ENCODE measurements around the gene ATP1A3. TPM values are rescaled to one million over a fixed set of nuclear protein-coding genes. Genes with fewer than 3 reads are reported as not detected.

Gene ATP1A3
- total and polyA plus RNA-seq, 2 of the 13 experiments (the other 11 are each of a cell fraction or from before 2014, with no cell fraction given) = 0.01 to 0.04 TPM

GRCh38 chr19:41968751-41969595, 25.1 kb downstream of the ATP1A3 start:
- no peaks in the 10 kb centered on the region for H3K36me3 ChIP-seq (replicated peaks in 1 of 2; ENCODE audit: control insufficient read depth in 1 of 2, insufficient read depth in 2 of 2, low read length in 2 of 2)
- BruUV-seq (replicated peaks) = no TSS peak
- WGBS (ENCODE audit: low lambda C conversion rate) = 17% methylated on average over 23 of the region's 28 CpGs

DNA sequence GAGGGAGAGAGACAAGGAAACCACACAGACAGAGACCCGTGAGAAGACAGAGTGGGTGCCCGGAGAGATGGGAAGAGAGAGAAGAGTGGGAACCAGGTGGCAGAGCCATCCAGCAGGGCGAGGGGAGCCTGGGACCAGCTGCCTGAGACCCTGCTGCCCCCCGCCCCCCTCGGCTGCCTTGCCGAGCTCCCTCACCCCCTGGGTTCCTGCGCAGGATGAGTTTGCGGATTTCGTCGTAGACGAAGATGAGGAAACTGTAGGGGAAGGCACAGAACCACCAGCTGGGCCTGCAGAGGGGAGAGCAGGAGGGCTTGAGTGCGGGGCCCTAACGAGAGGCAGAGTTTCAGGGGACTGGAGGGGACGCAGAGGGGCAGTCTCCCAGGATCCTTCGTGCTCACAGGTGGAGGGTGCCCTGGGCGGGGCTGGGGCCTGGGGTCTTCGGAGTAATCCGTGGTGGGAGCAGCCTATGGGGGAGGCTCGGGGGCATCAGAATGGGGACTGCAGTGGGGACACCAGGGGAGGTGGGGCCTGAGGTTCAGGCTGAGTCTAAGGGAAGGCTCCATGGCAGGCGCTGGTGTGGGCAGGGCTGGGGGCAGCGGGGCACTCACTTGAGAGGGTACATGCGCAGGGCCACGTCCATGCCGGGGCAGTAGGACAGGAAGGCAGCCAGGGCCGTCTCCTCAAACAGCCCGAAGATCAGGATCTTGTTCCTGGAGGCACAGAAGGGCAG, 26.8 kb downstream of the ATP1A3 start:
- no peak overlapping the region for H3K4me3 ChIP-seq (replicated peaks in 1 of 3; ENCODE audit: insufficient read depth in 1 of 3, low read depth in 2 of 3, low read length in 3 of 3)
- H3K9ac ChIP-seq (ENCODE audit: insufficient read depth, low read depth, low read length) = no peak overlapping the region
- in situ Hi-C loops (cut with HindIII; ENCODE audit: extremely low pct_ligation_motif_present, low pct_unique_long_range_greater_than_20kb) = no loop called here
- DNase-seq (ENCODE audit: low spot score) = no peak
- H3K9me3 ChIP-seq (ENCODE audit: low read length) = no peaks in the 10 kb centered on the region
- 23% methylated on average over 25 of the region's 26 CpGs for WGBS (ENCODE audit: low lambda C conversion rate)
- H3K4me1 ChIP-seq (ENCODE audit: insufficient read depth, low read length) = no peaks in the 10 kb centered on the region
- POLR2A ChIA-PET = no interaction called here
- H3K27ac ChIP-seq (ENCODE audit: extremely low read length, insufficient read depth, low read length) = no peak overlapping the region
- BruUV-seq (replicated peaks) = no TSS peak
- ATAC-seq = no peak; the same call in 2 of the 3 replicates
- CTCF ChIA-PET (ENCODE audit: low intra/inter-chr PET ratio, low total read pairs) = no interaction called here
- peaks cover 12 to 51% of the 10 kb centered on the region in 2 experiments; a peak in 4 of 5 replicates for H3K27me3 ChIP-seq (ENCODE audit: control insufficient read depth in 1 of 2, insufficient read depth in 2 of 2, low read length in 2 of 2)
- intact Hi-C loops (cut with micrococcal nuclease; ENCODE audit: unreplicated experiment) = no loop called here
- H4K20me1 ChIP-seq (ENCODE audit: insufficient read depth, low read length) = no peaks in the 10 kb centered on the region
- no peak overlapping the region for H2AFZ ChIP-seq (ENCODE audit: low read length)
- no peaks in the 10 kb centered on the region for H3K36me3 ChIP-seq (replicated peaks in 1 of 2; ENCODE audit: control insufficient read depth in 1 of 2, insufficient read depth in 2 of 2, low read length in 2 of 2)
- no peak for FAIRE-seq
- H3K79me2 ChIP-seq (ENCODE audit: insufficient read depth, low read length) = no peaks in the 10 kb centered on the region
- no peak overlapping the region for H3K4me2 ChIP-seq (ENCODE audit: low read depth, low read length)
- no peak for TF ChIP-seq ZNF652 (CRISPR knock-in tag; IDR thresholded peaks at IDR 0.05; ENCODE audit: borderline replicate concordance, low read depth)
- TF ChIP-seq KDM2A (CRISPR knock-in tag; IDR thresholded peaks at IDR 0.05; ENCODE audit: borderline replicate concordance, low read depth) = no peak
- no peak for TF ChIP-seq ZNF136 (CRISPR knock-in tag; IDR thresholded peaks at IDR 0.05; ENCODE audit: low read depth)
- no peak for TF ChIP-seq CC2D1A (CRISPR knock-in tag; IDR thresholded peaks at IDR 0.05)
- no peak for TF ChIP-seq ZGPAT (CRISPR knock-in tag; IDR thresholded peaks at IDR 0.05)
- TF ChIP-seq ZMYM2 (CRISPR knock-in tag; IDR thresholded peaks at IDR 0.05) = no peak
- TF ChIP-seq IKZF1 (IDR thresholded peaks at IDR 0.05) = no peak
- TF ChIP-seq, protein P1, sequence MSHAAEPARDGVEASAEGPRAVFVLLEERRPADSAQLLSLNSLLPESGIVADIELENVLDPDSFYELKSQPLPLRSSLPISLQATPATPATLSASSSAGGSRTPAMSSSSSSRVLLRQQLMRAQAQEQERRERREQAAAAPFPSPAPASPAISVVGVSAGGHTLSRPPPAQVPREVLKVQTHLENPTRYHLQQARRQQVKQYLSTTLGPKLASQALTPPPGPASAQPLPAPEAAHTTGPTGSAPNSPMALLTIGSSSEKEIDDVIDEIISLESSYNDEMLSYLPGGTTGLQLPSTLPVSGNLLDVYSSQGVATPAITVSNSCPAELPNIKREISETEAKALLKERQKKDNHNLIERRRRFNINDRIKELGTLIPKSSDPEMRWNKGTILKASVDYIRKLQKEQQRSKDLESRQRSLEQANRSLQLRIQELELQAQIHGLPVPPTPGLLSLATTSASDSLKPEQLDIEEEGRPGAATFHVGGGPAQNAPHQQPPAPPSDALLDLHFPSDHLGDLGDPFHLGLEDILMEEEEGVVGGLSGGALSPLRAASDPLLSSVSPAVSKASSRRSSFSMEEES (CRISPR knock-in tag; IDR thresholded peaks at IDR 0.05) = no peak

More at GRCh38 chr19:41968751-41969595, 25.1 kb downstream of the ATP1A3 start:
- ATAC-seq (no peak), DNase-seq (ENCODE audit: low spot score) (no peak), FAIRE-seq (no peak)
- no peak overlapping the region for H3K9ac ChIP-seq (ENCODE audit: insufficient read depth, low read depth, low read length)
- no peak overlapping the region for H3K4me2 ChIP-seq (ENCODE audit: low read depth, low read length)
- CTCF ChIA-PET (ENCODE audit: low intra/inter-chr PET ratio, low total read pairs) = no interaction called here
- H3K79me2 ChIP-seq (ENCODE audit: insufficient read depth, low read length) = no peaks in the 10 kb centered on the region
- intact Hi-C loops (cut with micrococcal nuclease; ENCODE audit: unreplicated experiment) (no loop called here), in situ Hi-C loops (cut with HindIII; ENCODE audit: extremely low pct_ligation_motif_present, low pct_unique_long_range_greater_than_20kb) (no loop called here)
- no peak overlapping the region for H2AFZ ChIP-seq (ENCODE audit: low read length)
- POLR2A ChIA-PET = no interaction called here
- no peak for TF ChIP-seq ZFP62 (CRISPR knock-in tag; IDR thresholded peaks at IDR 0.05)
- TF ChIP-seq ZMYM4 (CRISPR knock-in tag; IDR thresholded peaks at IDR 0.05) = no peak
- TF ChIP-seq ZFYVE20 (CRISPR knock-in tag; IDR thresholded peaks at IDR 0.05; ENCODE audit: borderline replicate concordance, low read depth) = no peak
- no peak for TF ChIP-seq ASH2L (IDR thresholded peaks at IDR 0.05; ENCODE audit: insufficient read length, low read depth, low read length)
- TF ChIP-seq ZBTB1 (CRISPR knock-in tag; IDR thresholded peaks at IDR 0.05; ENCODE audit: borderline replicate concordance) = no peak
- no peak for TF ChIP-seq FOXA3 (CRISPR knock-in tag; IDR thresholded peaks at IDR 0.05)
- TF ChIP-seq MAX (IDR thresholded peaks at IDR 0.05) = no peak
- TF ChIP-seq NR1H2 (CRISPR knock-in tag; IDR thresholded peaks at IDR 0.05; ENCODE audit: borderline replicate concordance, low read depth) = no peak
- no peak for TF ChIP-seq ZNF781 (CRISPR knock-in tag; IDR thresholded peaks at IDR 0.05; ENCODE audit: borderline replicate concordance, not compliant biosample characterization)
- TF ChIP-seq TAF1 (CRISPR knock-in tag; IDR thresholded peaks at IDR 0.05) = no peak
- TF ChIP-seq HCFC1 (IDR thresholded peaks at IDR 0.05; ENCODE audit: low read depth, low read length) = no peak
- TF ChIP-seq ZNF354B (CRISPR knock-in tag; IDR thresholded peaks at IDR 0.05) = no peak
- H3K4me3 ChIP-seq (replicated peaks in 1 of 3; ENCODE audit: insufficient read depth in 1 of 3, low read depth in 2 of 3, low read length in 3 of 3) = no peak overlapping the region
- no peaks in the 10 kb centered on the region for H4K20me1 ChIP-seq (ENCODE audit: insufficient read depth, low read length)
- H3K27me3 ChIP-seq (ENCODE audit: control insufficient read depth in 1 of 2, insufficient read depth in 2 of 2, low read length in 2 of 2) = peaks cover 12 to 51% of the 10 kb centered on the region in 2 experiments; a peak in 4 of 5 replicates
- no peak overlapping the region for H3K27ac ChIP-seq (ENCODE audit: extremely low read length, insufficient read depth, low read length)
- no peaks in the 10 kb centered on the region for H3K9me3 ChIP-seq (ENCODE audit: low read length)
- no peaks in the 10 kb centered on the region for H3K4me1 ChIP-seq (ENCODE audit: insufficient read depth, low read length)

Data from HepG2 (cell line).